Adrenal gland (tissue), 12 donors: Measurements from ENCODE around the gene PHF23. TPM values are rescaled to one million over a fixed set of nuclear protein-coding genes. Genes with fewer than 3 reads are reported as not detected.

Experiments
- DNase-seq, 7 donors: peaks; one replicate each; pipeline ENCODE4 v3.0.0-alpha.2; 2019 to 2020
- H3K27ac ChIP-seq, 5 donors: fragments of 200-600 bp; sonication (generic) in 4 of 5; 1 replicate in 3 of 5; 2 replicates in 2 of 5; pipeline versions ENCODE4 v1.5.1 to v1.8.0; 2016 to 2020; ENCODE audit warnings: mild to moderate bottlenecking in 1 of 5
- H3K27me3 ChIP-seq: fragments of 200-600 bp; 2 replicates; pipeline ENCODE4 v1.8.0; 2021
- H3K36me3 ChIP-seq, 2 donors: fragments of 200-600 bp; replicated peaks in 1 of 2; 1 replicate in 1 of 2; 2 replicates in 1 of 2; pipeline versions ENCODE4 v1.5.1 to v1.8.0; 2018 to 2022
- H3K4me1 ChIP-seq, 2 donors: fragments of 200-600 bp; replicated peaks in 1 of 2; 1 replicate in 1 of 2; 2 replicates in 1 of 2; pipeline versions ENCODE4 v1.5.1 to v1.8.0; 2018 to 2021
- H3K4me3 ChIP-seq, 4 donors: fragments of 200-600 bp; sonication (generic) in 3 of 4; one replicate each; pipeline ENCODE4 v1.5.1; 2016 to 2018
- H3K9me3 ChIP-seq, 3 donors: fragments of 200-600 bp; sonication (generic) in 1 of 3; replicated peaks in 1 of 3; 1 replicate in 2 of 3; 2 replicates in 1 of 3; pipeline versions ENCODE4 v1.5.1 to v1.8.0; 2016 to 2021
- CTCF ChIP-seq, 6 experiments: fragments of 450-650 bp in 4 of 6; fragments of 200-600 bp in 2 of 6; sonication (generic) in 1 of 6; IDR thresholded peaks; 1 replicate in 5 of 6; 2 replicates in 1 of 6; pipeline versions ENCODE4 v1.5.1 to v1.8.0; 2016 to 2021; ENCODE audit warnings: antibody characterized with exemption in 6 of 6, mild to moderate bottlenecking in 2 of 6, moderate library complexity in 1 of 6
- POLR2A ChIP-seq, 2 donors: fragments of 450-650 bp; IDR thresholded peaks; one replicate each; pipeline ENCODE4 v1.6.1; 2017; ENCODE audit warnings: antibody characterized with exemption in 2 of 2, mild to moderate bottlenecking in 2 of 2, moderate library complexity in 1 of 2
- WGBS, 4 donors: extraction: QIAGEN DNeasy Blood & Tissue Kit in 2 of 4; methylation state at CpG; one replicate each; pipeline versions ENCODE4 v1.1.5 to v1.1.7; 2013 to 2017; 5-methylcytosine and 5-hydroxymethylcytosine counted together
- intact Hi-C, 2 donors: fragments of 100-400 bp; cut with DNase I; formaldehyde crosslinking; loops; one replicate each; pipeline versions ENCODE4 v1.14.1 to v1.15.0; 2022 to 2023
- polyA plus RNA-seq, 3 donors: library from polyadenylated mRNA; stranded (reverse); fragments of 200-250 nt in 2 of 3; fragments of 350-450 nt in 1 of 3; fragmentation: Illumina TruSeq in 1 of 3; extraction: RNeasy Lipid Tissue Mini Kit (QIAGEN cat#74804) in 1 of 3; gene quantifications; one replicate each; pipeline ENCODE4 v1.2.3, GENCODE V29; 2013 to 2014
- total RNA-seq, 9 donors: library from RNA; depleted of rRNA in 4 of 9; stranded (reverse); fragments of >200 nt in 4 of 9; fragments of 120-200 nt in 1 of 9; fragmentation: NEBNext Ultra II Directional in 1 of 9; extraction: Animal tissue kit (Norgen Biotek cat#: 25700) in 1 of 9; gene quantifications; one replicate each; pipeline versions ENCODE4 v1.1.0 to v1.2.4, GENCODE V29; 2013 to 2023
- donor health status: healthy with polysubstance abuse.
- donor health status: Bipolar disorder and iron deficiency.
- donor health status: DM: yes; HTN: yes; CAD: no.
- donor health status: DM: no; HTN: no; CAD: no.
- donor health status: DM: no; HTN: no; CAD: no.
- donor health status: DM: yes; HTN: yes; CAD: no.

Gene PHF23
- total and polyA plus RNA-seq, 12 donors = 28.0 to 141 (median 64.5) TPM

DNA sequence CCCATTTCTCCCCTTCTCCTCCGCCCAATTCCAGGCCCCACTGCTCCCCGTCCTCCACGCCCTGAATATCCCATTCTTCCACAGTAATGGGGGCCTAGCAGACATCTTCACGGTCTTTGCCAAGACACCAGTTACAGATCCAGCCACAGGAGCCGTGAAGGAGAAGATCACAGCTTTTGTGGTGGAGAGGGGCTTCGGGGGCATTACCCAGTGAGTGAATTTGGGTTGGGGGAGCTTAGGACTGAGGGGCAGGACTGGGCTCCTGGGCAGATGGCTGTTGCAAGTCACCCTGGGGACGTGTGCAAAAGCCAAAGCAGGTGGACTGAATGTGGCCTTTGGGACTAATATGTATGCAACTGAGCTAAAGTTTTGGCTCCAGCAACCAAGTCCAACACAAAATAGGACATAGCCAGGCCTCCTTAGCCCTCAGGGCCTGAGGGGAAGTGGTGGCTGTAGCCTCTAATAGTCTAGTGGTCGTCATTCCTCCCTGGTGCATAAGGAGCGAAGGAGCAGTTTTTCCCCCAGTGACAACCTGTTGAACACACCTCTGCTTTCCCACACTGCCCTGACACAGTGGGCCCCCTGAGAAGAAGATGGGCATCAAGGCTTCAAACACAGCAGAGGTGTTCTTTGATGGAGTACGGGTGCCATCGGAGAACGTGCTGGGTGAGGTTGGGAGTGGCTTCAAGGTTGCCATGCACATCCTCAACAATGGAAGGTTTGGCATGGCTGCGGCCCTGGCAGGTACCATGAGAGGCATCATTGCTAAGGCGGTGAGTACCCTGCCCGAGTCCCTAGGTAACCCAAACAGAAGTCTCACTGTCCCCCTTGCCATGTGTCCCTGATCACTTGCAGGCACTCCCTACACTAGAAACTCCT, 16.9 kb downstream of the PHF23 start:
- H3K27ac ChIP-seq = peak overlapping the region in 3 of 5 donors; percentile 93 to 100 (median 99)
- peaks cover 33 to 62% of the 10 kb centered on the region in 2 donors for H3K4me1 ChIP-seq
- peak in 4 of 7 donors; percentile 21 to 44 (median 40) for DNase-seq

GRCh38 chr17:7221278-7222092, 17.8 kb downstream of the PHF23 start:
- Histone ChIP-seq H3K36me3 (peaks cover 0 to 45% of the 10 kb centered on the region in 2 donors), H3K9me3 (no peaks in the 10 kb centered on the region), H3K27me3 (no peaks in the 10 kb centered on the region), H3K27ac (peak overlapping the region in 4 of 5 donors; percentile 93 to 100 (median 98)), H3K4me1 (peaks cover 39 to 63% of the 10 kb centered on the region in 2 donors), H3K4me3 (peak overlapping the region in 1 of 4 donors; percentile 99)
- peak in 4 of 7 donors; percentile 17 to 38 (median 22) for DNase-seq
- intact Hi-C loops = no loop called here
- peak in 1 of 2 donors; percentile 4 for TF ChIP-seq POLR2A (IDR thresholded peaks at IDR 0.05)
- TF ChIP-seq CTCF (IDR thresholded peaks at IDR 0.05) = no peak
- WGBS, 4 donors = 52 to 62% (median 54%) methylated on average over 7 to 10 of the region's 10 CpGs

More for the DNA sequence above, 16.9 kb downstream of the PHF23 start:
- WGBS, 4 donors = 65 to 71% (median 71%) methylated on average over 11 to 15 of the region's 15 CpGs
- TF ChIP-seq CTCF (IDR thresholded peaks at IDR 0.05) = no peak
- no peak for TF ChIP-seq POLR2A (IDR thresholded peaks at IDR 0.05)
- Histone ChIP-seq H3K27me3 (no peaks in the 10 kb centered on the region), H3K4me3 (no peak overlapping the region), H3K9me3 (no peaks in the 10 kb centered on the region), H3K36me3 (peaks cover 0 to 54% of the 10 kb centered on the region in 2 donors)
- intact Hi-C loops = no loop called here

DNA sequence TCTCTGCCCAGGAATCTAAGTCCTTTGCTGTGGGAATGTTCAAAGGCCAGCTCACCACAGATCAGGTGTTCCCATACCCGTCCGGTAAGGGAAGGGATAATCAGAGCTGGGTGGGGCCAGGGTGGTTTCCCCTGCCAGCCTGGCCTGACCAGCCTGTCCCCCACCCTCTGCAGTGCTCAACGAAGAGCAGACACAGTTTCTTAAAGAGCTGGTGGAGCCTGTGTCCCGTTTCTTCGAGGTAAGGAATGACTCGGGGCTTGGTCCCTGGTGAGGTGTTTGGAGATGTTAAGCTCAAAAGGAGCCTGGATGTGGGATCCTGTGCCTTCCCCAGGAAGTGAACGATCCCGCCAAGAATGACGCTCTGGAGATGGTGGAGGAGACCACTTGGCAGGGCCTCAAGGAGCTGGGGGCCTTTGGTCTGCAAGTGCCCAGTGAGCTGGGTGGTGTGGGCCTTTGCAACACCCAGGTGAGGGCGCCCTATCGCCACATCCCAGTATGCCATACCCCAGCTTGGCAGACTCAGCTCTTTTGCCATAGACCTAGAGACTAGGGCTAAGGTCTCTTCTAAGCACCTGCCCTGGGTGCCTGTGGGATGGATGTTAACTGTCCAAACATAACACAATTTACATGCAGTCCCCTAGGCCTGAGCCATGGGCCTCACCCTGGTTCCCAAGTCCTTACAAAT, 18.5 kb downstream of the PHF23 start:
- Histone ChIP-seq H3K36me3 (peaks cover 0 to 38% of the 10 kb centered on the region in 2 donors), H3K4me3 (peak overlapping the region; percentile 48 to 99 (median 82)), H3K9me3 (no peaks in the 10 kb centered on the region), H3K27ac (peak overlapping the region; percentile 86 to 100 (median 97)), H3K27me3 (no peaks in the 10 kb centered on the region), H3K4me1 (peaks cover 46 to 71% of the 10 kb centered on the region in 2 donors)
- DNase-seq = peak; percentile 75 to 90 (median 83)
- TF ChIP-seq POLR2A (IDR thresholded peaks at IDR 0.05) = no peak
- peak; percentile 7 to 52 (median 48) for TF ChIP-seq CTCF (IDR thresholded peaks at IDR 0.05)
- intact Hi-C loops = no loop called here
- 15 to 19% (median 17%) methylated on average over 7 to 11 of the region's 11 CpGs for WGBS, 4 donors
